Aortic smooth muscle cell (primary cell): ENCODE measurements around the gene TMEM145. TPM values are rescaled to one million over a fixed set of nuclear protein-coding genes. Genes with fewer than 3 reads are reported as not detected.

Experiments used
- total RNA-seq: library from RNA; depleted of rRNA; stranded (reverse); fragments of >200 nt; gene quantifications from 2 replicates; pipeline ENCODE4 v1.2.3, GENCODE V29; 2014

TMEM145 gene
- not detected in 2 replicates for total RNA-seq

DNA sequence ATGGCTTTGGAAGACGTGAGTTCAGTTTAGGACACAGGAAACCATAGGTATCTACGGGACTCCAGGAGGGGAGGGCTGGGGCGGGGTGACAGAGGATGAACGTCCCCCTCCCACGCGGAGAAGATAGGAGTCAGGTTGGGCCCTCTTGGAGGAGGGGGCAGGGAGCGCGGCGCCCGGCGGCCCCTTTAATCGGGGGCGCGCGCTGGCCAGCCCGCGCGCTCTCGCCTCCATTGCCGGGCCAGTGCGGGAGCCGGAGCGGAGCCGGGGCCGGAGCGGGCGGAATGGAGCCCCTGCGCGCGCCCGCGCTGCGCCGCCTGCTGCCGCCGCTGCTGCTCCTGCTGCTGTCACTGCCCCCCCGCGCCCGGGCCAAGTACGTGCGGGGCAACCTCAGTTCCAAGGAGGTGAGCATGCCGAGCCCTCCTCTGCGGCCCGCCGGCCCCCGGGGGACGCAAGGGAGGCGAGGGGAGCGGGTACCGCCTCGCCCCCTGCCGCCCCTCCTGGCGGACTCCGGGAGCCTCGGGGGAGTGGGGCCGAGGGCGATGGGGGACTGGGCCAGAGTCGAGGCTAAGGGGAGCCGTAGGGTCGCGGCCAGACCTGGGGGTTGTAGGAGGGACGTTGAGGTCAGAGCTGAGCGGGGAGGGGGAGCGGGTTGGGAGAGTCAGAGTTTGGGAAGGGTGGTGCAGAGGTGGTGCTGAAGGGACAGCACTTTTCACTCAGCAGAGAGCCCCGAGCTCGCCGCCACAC is at the start of gene TMEM145:
TSS of gene TMEM145 (plus strand) at position 214 of the 744 bp plus-strand sequence. CDS start at position 282, 68 bp downstream.

DNA sequence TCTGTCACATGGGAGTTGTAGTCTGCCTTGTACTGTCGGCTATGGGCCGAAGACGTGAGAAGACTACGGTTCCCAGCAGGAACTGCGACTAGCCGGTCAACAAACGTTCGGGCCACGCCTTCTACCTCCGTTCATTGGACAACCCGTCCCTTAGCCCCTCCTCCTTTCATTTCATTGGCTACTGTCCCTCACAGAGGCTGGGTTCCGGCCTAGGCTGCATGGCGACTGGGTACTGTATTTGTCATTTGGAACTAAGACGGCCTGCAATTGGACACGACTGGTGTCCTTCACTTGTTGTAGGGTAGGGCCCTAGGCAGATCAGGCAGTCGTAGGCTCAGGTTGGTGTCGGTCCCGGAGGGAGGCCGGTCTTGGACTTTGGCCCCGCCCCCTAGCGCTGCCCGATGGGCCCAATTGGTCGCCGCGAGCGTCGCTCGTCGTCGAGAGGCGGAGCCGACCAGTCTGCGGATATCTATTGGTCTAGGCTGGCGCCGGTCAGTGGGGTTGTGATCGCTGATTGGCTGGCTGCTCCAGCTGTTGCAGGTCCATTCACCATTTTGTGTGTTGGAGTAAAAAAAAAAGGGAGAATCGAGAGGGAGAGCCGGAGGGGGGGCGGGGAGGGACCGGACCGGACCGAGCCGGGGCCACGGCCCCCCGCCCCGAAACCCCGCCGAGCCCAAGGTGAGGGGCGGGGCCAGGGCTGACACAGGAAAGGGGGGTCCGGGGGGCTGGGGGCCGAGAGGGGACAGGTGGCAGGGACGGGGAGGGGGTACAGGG is 44.2 kb upstream of the TMEM145 start, which contains the start of gene CIC:
TSS of gene CIC (plus strand) at position 549 of the 774 bp plus-strand sequence. CDS start 2,532 bp downstream, outside the sequence.

DNA sequence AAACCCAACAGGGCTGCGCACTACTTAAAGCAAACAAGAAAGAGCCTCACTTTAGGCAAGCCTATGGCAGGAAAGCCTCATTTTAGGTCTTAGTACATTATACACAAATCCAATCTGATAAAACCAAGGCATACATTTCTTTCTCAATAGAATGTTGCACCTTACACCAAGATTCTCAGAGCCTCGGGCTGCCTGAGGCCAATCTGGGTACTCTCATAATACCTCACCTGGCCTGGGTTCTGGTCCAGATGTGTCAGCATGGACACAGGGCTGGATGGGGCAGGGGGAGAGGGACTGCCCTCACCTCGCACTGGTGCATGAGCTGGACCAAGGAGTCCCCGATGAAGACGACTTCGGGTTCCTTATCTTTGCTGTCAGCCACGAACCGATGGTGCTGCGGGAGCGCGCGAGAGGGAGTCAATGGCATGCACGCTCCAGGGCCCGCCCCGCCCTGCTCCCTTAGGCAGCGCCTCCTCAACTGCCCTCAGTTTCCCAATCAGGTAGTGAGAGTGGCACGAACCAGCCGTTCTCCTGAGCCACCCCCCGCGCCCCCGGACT is 11.4 kb upstream of the TMEM145 start, which contains the start of gene PRR19:
TSS of gene PRR19 (plus strand) at position 487 of the 558 bp plus-strand sequence. CDS start 7,453 bp downstream, outside the sequence.

DNA sequence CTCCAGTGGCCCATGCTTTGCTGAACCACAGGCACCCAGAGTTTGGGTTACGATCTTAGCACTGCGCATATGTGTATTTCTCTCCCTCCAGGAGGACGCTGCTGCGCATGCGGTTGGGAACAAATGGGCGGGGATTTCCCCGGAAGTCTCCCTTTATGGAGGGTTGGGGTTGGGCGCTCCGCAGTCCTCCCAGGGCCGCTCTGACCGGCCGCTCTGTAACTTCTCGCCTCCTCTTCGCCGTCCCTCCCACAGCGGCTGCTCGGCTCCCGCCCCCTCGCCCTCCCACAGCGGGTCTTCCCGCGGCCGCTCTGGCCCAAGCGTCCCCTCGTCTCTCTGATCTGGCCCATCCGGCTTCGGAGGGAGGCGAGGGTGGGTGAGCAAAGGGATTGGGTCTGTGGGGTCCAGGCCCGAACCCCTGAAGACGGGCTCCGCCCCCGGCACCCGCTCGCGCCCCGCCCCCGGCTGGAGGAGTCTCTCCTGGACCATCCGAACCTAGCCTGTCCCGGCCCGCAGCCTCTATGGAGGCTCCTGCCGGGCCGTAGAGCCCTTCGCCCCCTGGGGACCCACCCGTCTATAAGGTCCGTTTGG is 12.3 kb downstream of the TMEM145 start, which contains the start of gene MEGF8:
TSS of gene MEGF8 (plus strand) at position 328 of the 588 bp plus-strand sequence. CDS start 609 bp downstream, outside the sequence.

Other genes with a start within 250 kb of the TMEM145 start
- gene GRIK5, start 243.1 kb upstream of the TMEM145 start, total RNA-seq, result 3.4 and 5.9 TPM in 2 replicates
- 7.0 and 10.0 TPM in 2 replicates for gene ZNF574, start 237.1 kb upstream of the TMEM145 start, total RNA-seq
- 0.06 and 0.13 TPM in 2 replicates for gene POU2F2, start 180.9 kb upstream of the TMEM145 start, total RNA-seq
- 11.2 and 15.5 TPM in 2 replicates for gene DEDD2, start 95.6 kb upstream of the TMEM145 start, total RNA-seq
- gene ZNF526, start 93.0 kb upstream of the TMEM145 start, total RNA-seq, result 7.9 and 10.2 TPM in 2 replicates
- gene GSK3A, start 70.7 kb upstream of the TMEM145 start, total RNA-seq, result 9.2 and 10.0 TPM in 2 replicates
- 19.8 and 23.5 TPM in 2 replicates for gene ERF, start 58.2 kb upstream of the TMEM145 start, total RNA-seq
- gene CIC, start 44.1 kb upstream of the TMEM145 start, total RNA-seq, result 17.2 and 27.5 TPM in 2 replicates
- gene PRR19, start 11.2 kb upstream of the TMEM145 start, total RNA-seq, result 0.13 and 0.25 TPM in 2 replicates
- gene PAFAH1B3, start 10.7 kb upstream of the TMEM145 start, total RNA-seq, result 22.5 and 26.4 TPM in 2 replicates
- 21.0 and 22.3 TPM in 2 replicates for gene MEGF8, start 12.3 kb downstream of the TMEM145 start, total RNA-seq
- gene CNFN, start 77.0 kb downstream of the TMEM145 start, total RNA-seq, result not detected in 2 replicates
- gene LIPE, start 114.1 kb downstream of the TMEM145 start, total RNA-seq, result 1.9 and 2.6 TPM in 2 replicates
- gene CXCL17, start 129.6 kb downstream of the TMEM145 start, total RNA-seq, result not detected in 2 replicates
- gene CEACAM1, start 215.2 kb downstream of the TMEM145 start, total RNA-seq, result under 0.01 and 0.31 TPM in 2 replicates